HG02852 (cell line): Measurements from ENCODE around the gene ATE1.
"Not testable (repeated sequence)": the region's sequence is repeated elsewhere in the genome, so short reads cannot be mapped to it uniquely, and the experiment has no call there.

Experiments
- ATAC-seq: cut with Tn5 transposase; IDR thresholded peaks from one replicate; pipeline ENCODE4 v1.9.1; 2021; ENCODE audit warnings: mild to moderate bottlenecking, moderate library complexity; ENCODE audit not compliant: unreplicated experiment

The ATE1 gene

GRCh38 chr10:121833387-121833786 lies 94.4 kb downstream of the ATE1 start:
- no peak for ATAC-seq

- no peak for ATAC-seq
These were observed 95.2 kb downstream of the ATE1 start for GRCh38 chr10:121832647-121833046.

- no peak for ATAC-seq
These were observed 96.1 kb downstream of the ATE1 start for GRCh38 chr10:121831777-121832176.

- no peak for ATAC-seq
These were observed 96.6 kb downstream of the ATE1 start for GRCh38 chr10:121831237-121831636.

- ATAC-seq: no peak
These were observed 97.7 kb downstream of the ATE1 start for GRCh38 chr10:121830101-121830500.

- ATAC-seq: no peak
These were observed 99.8 kb downstream of the ATE1 start for GRCh38 chr10:121828045-121828444.

GRCh38 chr10:121826773-121827172 lies 101.1 kb downstream of the ATE1 start:
- not testable (repeated sequence) for ATAC-seq

- ATAC-seq: no peak
These were observed 103.8 kb downstream of the ATE1 start for GRCh38 chr10:121823993-121824463.

- ATAC-seq: no peak
These were observed 105.1 kb downstream of the ATE1 start for GRCh38 chr10:121822724-121823123.

- ATAC-seq: no peak
These were observed 105.7 kb downstream of the ATE1 start for GRCh38 chr10:121822180-121822579.

GRCh38 chr10:121819049-121819448 lies 108.8 kb downstream of the ATE1 start:
- no peak for ATAC-seq

- ATAC-seq: no peak
These were observed 109.2 kb downstream of the ATE1 start for GRCh38 chr10:121818599-121818998.

- ATAC-seq: no peak
These were observed 111.6 kb downstream of the ATE1 start for GRCh38 chr10:121816197-121816596.

- ATAC-seq: no peak
These were observed 114.0 kb downstream of the ATE1 start for GRCh38 chr10:121813857-121814256.

GRCh38 chr10:121813211-121813815 lies 114.5 kb downstream of the ATE1 start:
- no peak for ATAC-seq

GRCh38 chr10:121812031-121812430 lies 115.8 kb downstream of the ATE1 start:
- ATAC-seq: no peak

GRCh38 chr10:121811386-121811785 lies 116.4 kb downstream of the ATE1 start:
- no peak for ATAC-seq

GRCh38 chr10:121808835-121809234 lies 119.0 kb downstream of the ATE1 start:
- ATAC-seq: no peak

GRCh38 chr10:121804460-121804859 lies 123.4 kb downstream of the ATE1 start:
- ATAC-seq: no peak

GRCh38 chr10:121803611-121804010 lies 124.2 kb downstream of the ATE1 start:
- no peak for ATAC-seq

GRCh38 chr10:121800831-121801230 lies 127.0 kb downstream of the ATE1 start:
- ATAC-seq: no peak

- ATAC-seq: no peak
These were observed 127.7 kb downstream of the ATE1 start for GRCh38 chr10:121800146-121800545.

- ATAC-seq: no peak
These were observed 130.3 kb downstream of the ATE1 start for GRCh38 chr10:121797490-121797889.
